Measurements from ENCODE around the gene MAGI2.

MAGI2 gene

GRCh38 chr7:78792006-78792405, 661.5 kb downstream of the MAGI2 start:
- DNase-seq (ENCODE audit: low read depth in 2 of 2), result no peak

- no peak for DNase-seq (ENCODE audit: low read depth in 2 of 2)
These were observed 665.0 kb downstream of the MAGI2 start for GRCh38 chr7:78788464-78788863.

- no peak for DNase-seq (ENCODE audit: low read depth in 2 of 2)
These were observed 665.6 kb downstream of the MAGI2 start for GRCh38 chr7:78787854-78788253.

GRCh38 chr7:78786055-78786454, 667.4 kb downstream of the MAGI2 start:
- DNase-seq (ENCODE audit: low read depth in 2 of 2), result no peak

GRCh38 chr7:78783179-78783962, 670.1 kb downstream of the MAGI2 start:
- no peak for DNase-seq (ENCODE audit: low read depth in 2 of 2)

- DNase-seq (ENCODE audit: low read depth in 2 of 2), result no peak
These were observed 672.9 kb downstream of the MAGI2 start for GRCh38 chr7:78780560-78780959.

- no peak for DNase-seq (ENCODE audit: low read depth in 2 of 2)
These were observed 673.7 kb downstream of the MAGI2 start for GRCh38 chr7:78779788-78780187.

- no peak for DNase-seq (ENCODE audit: low read depth in 2 of 2)
These were observed 675.6 kb downstream of the MAGI2 start for GRCh38 chr7:78777829-78778228.

GRCh38 chr7:78770422-78771410, 682.8 kb downstream of the MAGI2 start:
- DNase-seq (ENCODE audit: low read depth in 2 of 2), result no peak

GRCh38 chr7:78769481-78770101, 683.9 kb downstream of the MAGI2 start:
- DNase-seq (ENCODE audit: low read depth in 2 of 2), result no peak

GRCh38 chr7:78768859-78769258, 684.6 kb downstream of the MAGI2 start:
- no peak for DNase-seq (ENCODE audit: low read depth in 2 of 2)

- no peak for DNase-seq (ENCODE audit: low read depth in 2 of 2)
These were observed 687.3 kb downstream of the MAGI2 start for GRCh38 chr7:78765943-78766729.

- no peak for DNase-seq (ENCODE audit: low read depth in 2 of 2)
These were observed 688.9 kb downstream of the MAGI2 start for GRCh38 chr7:78764571-78764970.

- DNase-seq (ENCODE audit: low read depth in 2 of 2), result no peak
These were observed 690.8 kb downstream of the MAGI2 start for GRCh38 chr7:78762625-78763024.

- DNase-seq (ENCODE audit: low read depth in 2 of 2), result no peak
These were observed 692.7 kb downstream of the MAGI2 start for GRCh38 chr7:78760620-78761355.

GRCh38 chr7:78752554-78752953, 700.9 kb downstream of the MAGI2 start:
- DNase-seq (ENCODE audit: low read depth in 2 of 2), result no peak

GRCh38 chr7:78751253-78751652, 702.2 kb downstream of the MAGI2 start:
- DNase-seq (ENCODE audit: low read depth in 2 of 2), result no peak

- no peak for DNase-seq (ENCODE audit: low read depth in 2 of 2)
These were observed 704.3 kb downstream of the MAGI2 start for GRCh38 chr7:78749052-78749746.

GRCh38 chr7:78747592-78747991, 705.9 kb downstream of the MAGI2 start:
- no peak for DNase-seq (ENCODE audit: low read depth in 2 of 2)

GRCh38 chr7:78746301-78746700, 707.2 kb downstream of the MAGI2 start:
- DNase-seq (ENCODE audit: low read depth in 2 of 2), result no peak
